Measurements from ENCODE around the gene UFM1. TPM values are rescaled to one million over a fixed set of nuclear protein-coding genes. Genes with fewer than 3 reads are reported as not detected.
"Not testable (repeated sequence)": the region's sequence is repeated elsewhere in the genome, so short reads cannot be mapped to it uniquely, and the experiment has no call there.

UFM1 gene
- polyA plus RNA-seq (2014; cell fraction: cytosol; rRNA removed): 72.8 and 77.2 TPM in 2 replicates
- polyA plus RNA-seq (2014; cell fraction: nucleus; rRNA removed): 71.3 and 76.7 TPM in 2 replicates

DNA sequence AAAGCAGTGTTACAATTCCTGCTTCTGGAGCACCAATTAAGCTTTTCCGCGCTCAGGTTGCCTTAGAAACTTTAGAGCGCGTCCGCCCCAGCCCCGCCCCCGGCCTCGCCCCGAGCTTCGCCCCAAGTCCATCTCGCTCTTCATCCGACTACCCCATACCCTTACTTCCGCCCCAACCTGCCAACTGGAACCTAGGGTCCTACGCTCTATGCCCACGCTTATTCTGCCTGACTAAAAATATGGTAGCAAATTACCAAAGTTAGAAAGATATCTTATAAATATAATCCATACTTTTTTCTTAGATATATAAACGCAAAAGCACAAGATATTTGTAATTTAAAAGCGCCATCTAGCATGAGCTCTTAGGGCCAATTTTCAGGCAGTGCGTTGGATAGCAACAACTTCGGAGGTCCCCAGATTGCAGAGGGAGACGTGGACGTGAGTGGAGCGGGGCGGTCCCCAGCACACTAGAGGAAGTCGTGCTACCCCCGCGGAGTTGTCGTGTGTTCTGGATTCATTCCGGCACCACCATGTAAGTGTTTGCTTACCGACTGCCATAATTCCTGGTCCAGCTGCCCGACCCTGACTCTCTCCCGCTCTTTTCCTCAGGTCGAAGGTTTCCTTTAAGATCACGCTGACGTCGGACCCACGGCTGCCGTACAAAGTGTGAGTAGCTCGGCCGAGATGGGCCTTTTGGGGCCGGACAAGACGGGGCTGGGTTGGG lies at the start of gene UFM1:
TSS of gene UFM1 (plus strand) at position 462 of the 724 bp plus-strand sequence. CDS start at position 531, 69 bp downstream.
- DNase-seq (ENCODE audit: low spot score): peak; percentile 94

DNA sequence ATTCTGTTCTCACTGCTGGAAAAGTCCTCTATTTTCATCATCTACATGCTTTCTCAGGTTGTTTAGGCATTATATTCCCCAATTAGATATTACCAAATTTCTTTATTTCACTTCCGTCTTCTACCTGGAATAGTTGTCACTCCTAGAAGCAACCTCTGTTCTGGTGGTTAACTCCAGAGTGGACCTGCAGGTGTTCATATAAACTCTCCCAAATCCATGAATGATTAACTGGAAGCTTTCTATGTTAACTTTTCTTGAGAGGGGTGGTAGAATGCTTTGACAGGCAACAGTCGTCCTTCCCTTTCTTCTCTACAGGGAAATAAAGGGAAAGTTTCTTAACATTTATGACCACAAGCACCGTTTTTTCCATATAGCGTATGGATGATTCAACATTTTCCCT lies 48.4 kb upstream of the UFM1 start:
- DNase-seq (ENCODE audit: low spot score): no peak

DNA sequence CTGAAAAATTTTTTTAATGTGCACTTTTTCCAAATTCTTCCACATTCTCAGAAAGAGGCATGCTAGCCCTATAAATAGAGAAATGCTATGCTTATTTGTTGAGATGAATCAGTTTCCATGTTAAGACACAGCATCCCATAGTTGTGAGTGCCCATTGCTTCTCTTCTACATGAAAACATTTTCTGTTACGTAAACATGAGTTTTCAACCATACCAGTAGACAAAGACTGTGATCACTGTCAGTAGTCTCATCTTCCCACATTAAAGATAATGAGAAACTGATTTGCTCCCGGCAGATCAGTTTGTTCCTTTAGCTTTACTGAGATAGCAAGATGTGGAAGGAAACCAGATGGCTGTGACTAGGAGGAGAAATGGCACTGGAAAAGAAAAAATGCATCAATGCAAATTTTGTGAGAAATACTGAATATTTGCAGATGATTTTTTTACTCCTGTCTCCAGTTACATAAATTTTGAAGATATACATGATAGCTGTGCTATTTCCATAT lies 45.8 kb upstream of the UFM1 start:
- DNase-seq (ENCODE audit: low spot score): no peak

DNA sequence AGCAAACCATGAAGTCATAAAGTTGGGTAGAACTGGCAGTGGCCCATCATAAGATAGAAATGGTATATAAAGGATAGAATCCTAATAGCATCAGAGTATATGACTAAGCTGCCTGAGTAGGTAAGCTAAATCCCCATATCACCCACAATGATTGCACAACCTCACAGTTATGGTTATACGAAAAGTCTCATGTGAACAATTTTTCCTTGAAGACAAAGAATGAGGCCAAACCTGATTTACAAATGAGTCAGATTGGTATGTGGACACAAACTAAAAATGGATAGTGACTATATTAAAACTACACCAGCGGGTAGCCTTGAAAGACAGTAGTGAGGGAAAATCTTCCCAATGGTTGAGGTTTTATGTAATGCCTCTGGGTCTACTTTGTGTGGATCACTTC lies 40.9 kb upstream of the UFM1 start:
- no peak for DNase-seq (ENCODE audit: low spot score)

DNA sequence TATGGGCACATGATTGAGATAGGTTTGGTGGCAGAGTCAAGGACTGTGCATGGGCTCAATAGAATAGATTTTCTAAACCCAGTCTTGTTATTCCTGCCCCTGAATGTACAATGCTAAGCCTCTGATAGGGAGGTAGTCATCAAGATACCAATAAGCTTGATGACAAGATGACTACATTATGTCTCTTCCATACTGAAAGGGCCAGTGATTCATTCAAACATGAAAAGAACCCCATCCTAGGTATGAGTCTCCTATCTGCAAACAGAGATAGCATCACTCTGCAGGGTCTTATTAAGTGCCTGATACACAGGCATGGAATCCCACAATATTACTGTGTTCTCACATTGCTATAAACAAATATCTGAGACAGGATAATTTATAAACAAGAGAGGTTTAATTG lies 40.3 kb upstream of the UFM1 start:
- no peak for DNase-seq (ENCODE audit: low spot score)

DNA sequence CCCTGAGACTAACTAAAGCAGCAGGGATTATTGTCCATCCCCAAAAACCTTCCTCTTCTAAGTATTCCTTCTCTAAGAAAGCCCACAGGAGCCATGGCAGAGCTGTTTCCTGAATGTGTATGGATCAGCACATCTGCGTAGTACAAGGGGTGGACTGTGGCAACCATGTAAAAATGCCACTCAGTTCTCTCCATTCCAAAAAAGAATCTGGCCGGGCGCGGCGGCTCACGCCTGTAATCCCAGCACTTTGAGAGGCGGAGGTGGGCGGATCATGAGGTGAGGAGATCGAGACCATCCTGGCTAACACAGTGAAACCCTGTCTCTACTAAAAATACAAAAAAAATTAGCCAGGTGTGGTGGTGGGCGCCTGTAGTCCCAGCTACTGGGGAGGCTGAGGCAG lies 38.5 kb upstream of the UFM1 start:
- not testable (repeated sequence) for DNase-seq (ENCODE audit: low spot score)

DNA sequence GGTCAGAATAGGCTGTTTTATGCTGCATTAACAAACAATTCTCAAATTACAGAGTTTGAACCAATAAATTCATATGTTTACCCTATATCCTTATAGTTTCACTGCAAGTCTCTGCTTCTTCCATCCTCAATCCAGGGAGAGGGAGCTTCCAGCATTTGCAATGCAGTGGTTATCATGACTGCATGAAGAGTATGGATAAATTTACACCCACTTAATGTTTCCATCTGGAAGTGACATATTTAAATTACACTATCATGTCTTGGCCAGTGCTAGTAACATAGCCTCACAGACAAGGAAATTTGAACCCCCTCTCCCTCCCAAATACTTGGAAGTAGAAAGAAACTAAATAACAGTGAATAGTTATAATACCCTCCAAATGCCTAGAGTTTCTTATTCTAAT lies 33.5 kb upstream of the UFM1 start:
- no peak for DNase-seq (ENCODE audit: low spot score)

DNA sequence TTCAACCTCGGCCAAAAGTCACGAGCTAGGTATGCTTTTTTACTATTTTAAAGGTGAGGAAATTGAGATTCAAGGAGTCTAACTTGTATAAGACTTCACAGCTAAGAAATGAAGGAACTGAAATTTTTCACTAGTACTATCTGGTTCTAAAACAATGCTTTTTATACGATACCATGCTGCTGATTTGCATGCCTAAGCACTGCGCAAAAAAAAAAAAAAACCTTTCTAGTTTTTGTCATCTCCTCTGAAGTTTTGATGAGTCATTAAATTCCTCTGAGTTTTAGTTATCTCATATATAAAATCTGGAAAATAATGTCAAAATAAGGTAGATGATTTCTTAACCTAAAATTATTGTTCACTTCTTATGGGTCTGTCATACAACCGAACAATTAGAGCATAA lies 28.0 kb upstream of the UFM1 start:
- DNase-seq (ENCODE audit: low spot score): no peak

DNA sequence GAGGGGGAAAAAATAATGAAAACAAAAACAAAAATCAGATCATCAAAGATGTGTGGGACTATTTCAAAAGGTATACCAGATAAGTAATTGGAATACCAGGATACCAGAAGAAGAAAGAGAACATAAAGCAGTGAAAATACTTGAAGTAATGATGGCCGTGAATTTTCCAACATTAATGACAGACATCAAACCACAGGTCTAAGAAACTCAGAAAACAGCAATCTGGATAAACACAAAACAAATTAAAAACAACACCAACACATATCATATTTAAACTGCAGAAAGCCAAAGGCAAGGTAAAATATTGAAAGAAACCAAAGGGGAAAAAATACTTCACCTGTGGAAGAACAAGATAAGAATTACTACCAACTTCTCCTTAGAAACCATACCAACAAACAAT lies 24.2 kb upstream of the UFM1 start:
- no peak for DNase-seq (ENCODE audit: low spot score)

DNA sequence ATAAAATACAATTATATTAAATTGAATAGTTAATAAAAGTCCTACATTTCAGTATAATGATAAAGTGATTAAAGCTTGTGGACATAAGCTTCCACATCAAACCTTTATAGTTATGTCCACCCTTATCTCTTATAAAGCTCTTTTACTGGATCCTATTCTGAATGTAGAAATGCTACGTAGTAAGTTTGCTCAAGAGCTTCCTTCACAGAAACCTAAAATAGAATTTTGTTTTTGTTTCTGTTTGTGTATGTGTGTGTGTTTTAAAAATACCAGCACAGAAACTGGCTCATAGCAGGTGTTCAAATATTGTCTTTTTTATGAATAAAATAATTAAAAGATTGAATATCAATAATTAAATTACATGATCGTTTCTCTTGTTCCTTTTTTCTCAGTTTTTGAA lies 21.0 kb upstream of the UFM1 start:
- no peak for DNase-seq (ENCODE audit: low spot score)

DNA sequence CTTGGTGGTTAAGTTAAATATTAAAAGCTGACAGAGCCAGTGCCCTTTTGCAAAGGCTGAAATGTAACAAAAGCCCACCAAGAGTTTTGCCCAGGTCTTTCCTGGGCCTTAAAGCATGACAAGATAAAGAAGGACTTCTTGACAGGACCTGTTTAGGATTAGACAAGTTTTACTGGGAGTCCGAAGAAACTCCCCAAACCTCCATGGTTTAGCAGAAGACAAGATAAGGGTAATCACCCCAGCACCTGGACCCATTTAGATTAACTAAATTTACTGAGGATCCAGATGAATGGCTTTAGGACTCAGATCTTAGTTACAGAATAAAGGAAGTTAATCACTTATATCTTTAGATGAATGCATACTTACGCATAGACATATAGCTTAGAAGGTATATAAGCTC lies 14.8 kb upstream of the UFM1 start:
- peak; percentile 1 for DNase-seq (ENCODE audit: low spot score)

DNA sequence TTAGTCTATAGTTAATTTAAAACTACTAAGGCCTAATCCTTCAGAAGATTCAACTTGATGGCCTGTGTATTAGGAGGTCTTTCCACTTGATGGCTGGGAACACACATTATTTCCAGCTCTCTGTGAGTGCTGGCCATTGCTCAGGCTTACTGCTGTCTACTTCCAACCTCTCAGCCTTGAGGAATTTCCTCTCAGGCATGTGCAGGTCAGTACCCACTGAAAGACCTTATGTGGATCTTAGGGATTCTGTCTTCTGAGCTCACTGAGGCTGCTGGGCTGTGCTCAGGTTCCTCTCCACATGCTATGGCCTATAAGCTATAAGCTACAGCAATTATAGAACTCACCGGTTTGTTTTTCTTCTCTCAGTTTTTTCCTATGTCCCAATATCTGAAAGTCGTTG lies 11.6 kb upstream of the UFM1 start:
- DNase-seq (ENCODE audit: low spot score): no peak

DNA sequence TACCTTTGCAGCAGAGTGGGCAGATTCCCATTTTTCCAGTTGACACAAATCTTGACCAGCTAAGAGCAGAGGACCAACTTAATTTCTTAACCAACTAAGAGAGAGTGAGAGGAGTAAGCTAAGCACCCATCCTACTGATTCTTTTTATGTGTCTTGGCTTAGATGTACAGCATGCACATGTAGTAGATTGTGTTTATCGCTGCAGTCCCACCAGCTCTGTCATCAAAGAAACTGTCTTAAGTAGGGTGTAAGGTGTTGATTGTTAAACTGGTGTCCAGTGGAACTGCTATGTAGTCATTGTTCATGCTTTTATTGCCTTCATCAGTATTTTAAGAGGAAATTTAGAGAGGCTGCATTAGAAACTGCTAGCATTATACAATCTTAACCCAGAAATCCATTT lies 9.0 kb upstream of the UFM1 start:
- DNase-seq (ENCODE audit: low spot score): no peak

DNA sequence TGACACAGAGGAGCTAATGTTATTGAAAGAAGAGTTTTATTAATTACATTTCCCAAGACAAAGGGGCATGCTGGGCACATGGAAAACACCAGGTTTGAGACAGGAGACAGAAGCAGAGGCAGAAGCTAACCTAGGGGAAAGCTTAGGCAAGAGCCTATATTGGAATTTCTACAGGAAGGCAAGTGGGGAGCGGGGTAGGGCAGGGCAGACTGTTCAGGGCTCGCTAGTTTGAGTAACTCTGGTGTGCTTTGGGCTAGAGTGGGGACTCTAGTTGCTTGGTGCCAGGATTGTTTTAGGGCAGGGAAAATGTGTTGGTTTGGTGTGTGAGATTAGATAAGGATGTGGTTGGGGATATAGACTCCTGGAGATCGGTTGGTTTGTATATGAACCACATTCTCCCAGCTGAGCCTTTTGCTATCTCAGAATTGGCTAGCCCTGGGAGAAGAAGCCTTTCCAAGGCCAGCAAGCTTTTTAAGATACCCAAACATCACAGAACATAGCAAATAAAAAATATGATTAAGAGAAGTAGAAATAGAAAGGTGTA lies 8.4 kb upstream of the UFM1 start:
- DNase-seq (ENCODE audit: low spot score): no peak

DNA sequence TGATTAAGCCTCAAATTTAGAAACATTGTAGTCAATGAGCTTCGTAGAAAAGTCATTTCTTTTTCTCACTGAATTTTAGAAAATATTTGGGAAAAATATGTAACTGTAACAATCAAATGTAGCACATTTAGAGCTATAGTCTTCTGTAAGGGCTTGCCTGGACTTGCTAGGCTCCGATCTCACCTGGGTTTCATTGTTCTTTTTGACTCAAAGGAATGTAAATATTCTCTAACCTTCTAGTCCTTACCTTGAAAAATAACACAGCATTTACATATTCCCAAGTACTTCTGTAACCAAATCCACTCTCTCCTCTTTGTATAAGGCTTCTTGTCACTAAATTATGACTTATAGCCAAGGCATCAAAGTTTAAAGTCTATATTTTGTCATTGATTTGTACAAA lies 2.9 kb upstream of the UFM1 start:
- no peak for DNase-seq (ENCODE audit: low spot score)

DNA sequence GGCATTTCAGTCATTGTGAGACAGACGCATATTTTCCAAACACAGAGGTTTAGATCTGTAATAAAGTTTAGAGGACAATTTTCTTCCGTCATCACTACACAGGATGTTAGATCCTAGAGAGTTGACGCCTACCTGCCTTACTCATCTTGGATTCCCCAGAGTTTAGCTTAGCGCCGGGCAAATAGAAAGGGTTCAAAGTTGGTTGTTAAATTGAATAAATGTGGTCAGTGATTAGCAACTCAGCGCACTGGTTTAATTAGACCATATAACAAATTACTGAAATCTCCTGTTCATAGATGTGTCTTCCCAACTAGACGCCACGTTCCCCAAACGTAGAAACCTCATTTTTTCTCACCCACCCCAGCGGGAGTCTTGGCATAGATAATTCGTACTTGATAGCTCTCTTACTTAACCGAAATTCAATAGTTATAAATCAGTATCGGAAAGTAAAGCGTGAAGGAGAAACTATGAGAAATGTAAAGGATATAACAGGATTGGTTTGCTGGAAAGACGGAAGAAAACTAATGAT lies 726 bp upstream of the UFM1 start:
- no peak for DNase-seq (ENCODE audit: low spot score)

DNA sequence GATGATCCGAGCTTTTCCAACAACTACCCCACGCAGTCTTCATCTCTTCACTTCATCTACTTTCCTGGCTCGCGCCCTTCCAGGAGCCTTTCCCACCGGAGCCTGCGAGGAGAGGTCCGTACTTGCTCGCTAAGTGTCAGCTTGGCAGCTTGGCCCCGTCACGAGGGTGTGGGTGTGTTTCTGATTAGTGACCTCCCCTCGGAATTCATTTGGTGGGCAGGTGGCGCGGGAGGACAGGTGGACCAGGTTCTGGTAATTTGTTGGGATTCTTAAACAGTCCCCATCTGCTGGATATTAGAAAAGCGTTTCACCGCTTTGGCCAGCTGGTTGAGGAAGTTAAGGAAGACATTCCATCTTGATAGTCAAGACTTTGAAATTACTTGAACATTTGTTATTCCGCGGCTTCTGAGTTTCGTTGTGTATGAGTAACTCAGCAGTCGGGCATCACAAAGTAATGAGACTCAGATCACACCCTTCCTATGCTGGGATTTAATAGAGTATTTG lies 515 bp downstream of the UFM1 start:
- no peak for DNase-seq (ENCODE audit: low spot score)

DNA sequence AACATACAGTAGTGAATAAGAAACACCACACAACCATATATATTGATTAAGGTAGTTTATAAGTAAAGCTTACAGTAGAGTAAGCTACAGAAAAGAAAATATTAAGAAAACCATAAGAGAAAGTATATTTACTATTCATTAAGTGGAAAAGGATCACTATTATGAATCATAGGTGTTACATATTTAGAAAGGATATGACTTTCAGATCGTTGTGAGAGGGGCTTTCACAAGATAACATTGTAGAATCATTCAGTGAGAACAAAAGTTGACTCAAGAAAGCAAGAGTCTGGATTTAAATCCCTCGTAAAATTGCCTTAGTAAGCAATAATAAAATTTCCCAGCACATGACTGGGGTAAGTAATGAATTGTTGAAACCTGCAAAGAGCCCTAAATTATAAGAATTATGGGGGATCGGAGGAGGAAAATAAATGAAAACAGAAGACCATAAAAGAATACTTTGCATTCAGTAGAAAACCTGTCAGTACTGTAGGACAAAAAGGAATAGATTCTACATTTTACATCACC lies 6.0 kb downstream of the UFM1 start:
- no peak for DNase-seq (ENCODE audit: low spot score)

DNA sequence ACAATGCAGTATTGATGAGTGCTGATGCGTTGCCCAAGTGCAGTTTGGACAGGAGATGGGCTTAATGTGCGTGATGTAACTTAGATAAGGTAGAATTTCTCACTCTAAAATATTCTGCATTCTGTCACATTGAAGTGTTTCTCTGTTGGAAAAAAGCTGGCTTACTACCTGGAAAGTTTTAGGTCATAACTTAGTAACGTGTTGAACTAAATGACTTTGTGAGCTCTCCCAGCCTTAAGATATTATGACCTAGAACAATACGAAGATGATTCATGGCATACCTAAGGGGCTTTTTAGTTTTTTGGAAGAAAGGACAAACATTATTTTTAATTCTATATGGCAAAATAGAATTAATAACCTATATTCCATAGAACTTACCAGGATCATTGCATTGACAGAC lies 9.0 kb downstream of the UFM1 start:
- DNase-seq (ENCODE audit: low spot score): no peak

DNA sequence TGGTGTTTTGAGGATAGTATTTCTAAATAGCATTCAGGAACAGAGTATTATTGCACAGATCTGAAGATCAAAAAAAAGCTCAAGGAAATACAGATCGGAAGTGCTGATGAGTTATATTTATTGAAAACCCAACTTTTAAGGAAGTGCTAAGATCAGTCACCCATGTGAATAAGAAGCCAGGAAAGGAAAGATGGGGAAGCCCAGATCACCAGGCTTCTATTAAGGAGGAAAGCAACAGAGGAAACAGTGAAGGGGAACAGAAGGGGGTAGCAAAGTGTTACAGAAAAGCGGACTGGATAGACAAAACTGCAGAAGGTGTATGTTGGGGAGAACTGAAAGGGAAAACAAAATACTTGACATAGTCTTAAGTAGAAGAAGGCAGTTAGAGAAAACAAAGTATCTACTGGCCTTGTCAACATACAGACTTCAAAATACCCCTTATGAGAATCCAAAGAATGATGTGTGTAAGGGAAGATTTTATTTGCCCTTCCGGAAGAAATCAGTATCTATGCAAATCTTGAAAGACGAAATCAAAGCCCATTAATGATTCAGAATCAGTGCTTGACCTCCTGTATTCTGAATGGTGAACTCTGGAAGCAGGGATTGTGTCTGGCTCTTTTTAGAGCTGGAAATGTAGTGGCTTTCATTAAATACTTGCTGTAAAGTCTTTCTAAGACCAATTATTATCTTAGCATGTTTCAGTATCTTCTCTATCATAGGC lies 12.1 kb downstream of the UFM1 start:
- DNase-seq (ENCODE audit: low spot score): no peak

DNA sequence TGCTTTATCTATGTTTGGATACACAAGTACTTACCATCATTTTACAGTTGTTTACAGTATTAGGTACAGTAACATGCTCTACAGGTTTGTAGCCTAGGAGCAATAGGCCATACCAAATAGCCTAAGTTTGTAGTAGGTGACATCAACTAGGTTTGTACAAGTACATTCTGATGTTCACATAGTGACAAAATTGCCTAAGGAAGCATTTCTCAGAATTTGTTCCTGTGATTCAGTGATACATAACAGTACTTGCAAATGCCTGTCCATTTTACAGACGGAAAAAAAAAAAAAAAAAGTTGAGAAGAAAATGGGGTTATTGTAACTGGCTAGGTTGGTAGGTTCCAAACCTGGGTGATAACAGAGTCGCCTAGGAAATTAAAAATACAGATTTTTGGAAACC lies 13.6 kb downstream of the UFM1 start:
- DNase-seq (ENCODE audit: low spot score): no peak

DNA sequence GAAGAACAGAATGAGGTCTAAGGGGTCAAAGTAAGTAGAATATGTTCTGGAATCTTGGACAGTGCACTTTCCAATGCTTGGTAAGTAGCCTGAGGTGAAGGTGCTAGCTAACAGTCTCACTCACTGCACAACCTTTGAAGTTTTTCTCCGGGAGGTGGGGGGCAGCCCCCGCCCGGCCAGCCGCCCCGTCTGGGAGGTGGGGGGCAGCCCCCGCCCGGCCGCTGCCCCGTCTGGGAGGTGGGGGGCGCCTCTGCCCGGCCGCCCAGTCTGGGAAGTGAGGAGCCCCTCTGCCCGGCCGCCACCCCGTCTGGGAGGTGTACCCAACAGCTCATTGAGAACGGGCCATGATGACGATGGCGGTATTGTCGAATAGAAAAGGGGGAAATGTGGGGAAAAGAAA lies 14.1 kb downstream of the UFM1 start:
- not testable (repeated sequence) for DNase-seq (ENCODE audit: low spot score)
